AG20443 (cell line): ENCODE results near the gene DDAH1.
A peak's percentile ranks its signal among the peaks of the same experiment; 100 is the strongest.
"Not testable (repeated sequence)": the region's sequence is repeated elsewhere in the genome, so short reads cannot be mapped to it uniquely, and the experiment has no call there.

ENCODE experiments used
- DNase-seq: peaks from one replicate; pipeline ENCODE4 v3.0.0; 2012; ENCODE audit warnings: low spot score, mixed read lengths

Gene DDAH1

DNA sequence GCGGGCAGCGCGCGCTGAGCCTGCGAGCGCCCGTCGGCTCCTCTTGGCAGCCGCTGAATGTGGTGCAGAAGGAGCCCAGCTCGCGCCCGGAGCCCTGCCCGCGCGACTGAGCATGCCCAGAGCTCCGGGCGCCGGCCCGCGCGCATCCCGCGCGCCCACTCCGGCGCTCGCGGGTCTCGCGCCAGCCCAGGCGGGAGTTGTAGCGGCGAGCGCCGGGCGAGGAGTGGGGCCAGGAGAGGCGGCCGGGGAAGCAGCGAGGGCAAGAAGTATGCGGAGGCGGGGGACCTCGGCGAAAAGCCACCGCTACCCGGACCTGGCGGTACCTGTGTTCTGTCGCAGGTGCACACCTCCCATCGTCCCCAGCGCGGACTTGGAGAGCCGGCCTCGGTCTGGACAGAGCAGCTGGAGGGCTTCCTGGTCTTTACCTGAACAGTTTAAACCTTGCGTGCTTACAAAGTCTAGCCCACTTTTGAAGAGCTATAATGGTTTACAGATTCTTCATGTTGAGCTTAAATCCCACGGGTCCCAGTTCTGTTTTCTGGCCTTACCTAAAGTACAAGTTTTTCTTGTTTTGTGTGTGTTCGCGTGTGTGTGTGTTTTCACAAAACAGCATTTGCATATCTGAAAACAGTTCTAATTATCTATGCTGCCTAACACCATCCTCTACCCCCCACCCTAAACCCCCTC, at the start of gene DDAH1:
Gene DDAH1 (minus strand): TSS at position 61 of the 687 bp plus-strand sequence. CDS start 114 bp downstream, outside the sequence.
- DNase-seq = peak; percentile 85

DNA sequence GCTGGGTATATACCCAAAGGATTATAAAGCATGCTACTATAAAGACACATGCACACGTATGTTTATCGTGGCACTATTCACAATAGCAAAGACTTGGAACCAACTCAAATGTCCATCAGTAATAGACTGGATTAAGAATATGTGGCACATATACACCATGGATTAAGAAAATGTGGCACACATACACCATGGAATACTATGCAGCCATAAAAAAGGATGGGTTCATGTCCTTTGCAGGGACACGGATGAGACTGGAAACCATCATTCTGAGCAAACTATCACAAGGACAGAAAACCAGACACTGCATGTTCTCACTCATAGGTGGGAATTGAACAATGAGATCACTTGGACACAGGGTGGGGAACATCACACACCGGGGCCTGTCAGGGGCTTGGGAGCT, 49.0 kb upstream of the DDAH1 start:
- not testable (repeated sequence) for DNase-seq

DNA sequence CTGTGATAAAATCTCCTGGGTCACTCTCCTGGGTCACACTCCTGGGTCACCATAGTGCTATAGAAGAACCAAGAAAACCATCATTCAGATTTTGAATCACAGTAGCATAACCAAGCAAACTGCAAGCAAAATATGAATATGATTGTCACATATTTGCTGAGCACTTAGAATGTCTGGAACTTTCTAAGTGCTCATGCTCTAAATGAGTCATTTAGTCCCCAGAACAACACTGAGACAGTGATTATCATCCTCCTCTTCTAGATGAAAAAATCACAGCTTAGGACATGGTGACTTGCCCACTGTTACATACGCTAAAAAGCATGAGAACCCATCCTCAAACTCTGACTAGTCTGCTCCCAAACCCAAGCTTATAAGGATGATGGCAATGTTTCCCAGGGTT, 39.5 kb upstream of the DDAH1 start:
- DNase-seq = peak; percentile 18

DNA sequence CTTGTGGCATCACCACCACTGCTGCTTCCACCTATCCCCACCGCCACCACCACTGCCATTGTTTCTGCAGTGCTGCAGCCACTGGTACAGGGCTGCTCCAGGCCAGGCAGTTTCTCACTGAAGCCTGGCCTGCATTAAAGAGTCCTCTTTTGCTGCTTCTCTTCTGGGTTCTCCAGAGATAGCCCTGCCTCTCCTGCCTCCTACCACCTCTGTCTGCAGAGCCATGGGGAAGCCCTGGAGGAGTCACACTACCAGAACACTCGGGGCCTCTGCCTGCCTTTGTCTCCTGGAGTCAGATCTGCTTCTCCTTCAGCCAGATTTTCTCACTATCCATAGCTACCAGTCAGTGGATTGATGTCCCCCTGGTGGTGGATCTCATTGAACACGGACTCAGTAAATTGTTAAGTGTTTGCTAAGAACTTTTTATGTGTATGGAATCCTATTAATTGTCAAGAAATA, 37.7 kb upstream of the DDAH1 start:
- peak; percentile 34 for DNase-seq

DNA sequence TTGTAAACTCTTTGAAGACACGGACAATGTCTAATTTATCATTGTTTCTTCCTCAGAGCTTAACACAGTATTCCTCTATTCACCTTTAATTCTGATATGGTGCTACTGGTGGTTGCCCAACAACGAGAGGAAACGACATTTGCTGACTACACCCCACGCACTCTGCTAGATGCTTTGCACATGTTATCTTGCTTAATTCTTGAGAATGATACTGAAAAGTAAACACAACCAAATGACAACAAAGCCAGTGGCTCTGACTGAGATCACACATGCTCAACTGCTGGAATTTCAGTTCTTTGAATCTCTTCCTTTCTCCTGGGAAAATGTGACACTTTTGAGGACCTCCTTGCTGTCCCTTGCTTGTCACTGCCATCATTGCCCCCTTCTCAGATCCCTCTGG, 37.2 kb upstream of the DDAH1 start:
- peak; percentile 27 for DNase-seq

DNA sequence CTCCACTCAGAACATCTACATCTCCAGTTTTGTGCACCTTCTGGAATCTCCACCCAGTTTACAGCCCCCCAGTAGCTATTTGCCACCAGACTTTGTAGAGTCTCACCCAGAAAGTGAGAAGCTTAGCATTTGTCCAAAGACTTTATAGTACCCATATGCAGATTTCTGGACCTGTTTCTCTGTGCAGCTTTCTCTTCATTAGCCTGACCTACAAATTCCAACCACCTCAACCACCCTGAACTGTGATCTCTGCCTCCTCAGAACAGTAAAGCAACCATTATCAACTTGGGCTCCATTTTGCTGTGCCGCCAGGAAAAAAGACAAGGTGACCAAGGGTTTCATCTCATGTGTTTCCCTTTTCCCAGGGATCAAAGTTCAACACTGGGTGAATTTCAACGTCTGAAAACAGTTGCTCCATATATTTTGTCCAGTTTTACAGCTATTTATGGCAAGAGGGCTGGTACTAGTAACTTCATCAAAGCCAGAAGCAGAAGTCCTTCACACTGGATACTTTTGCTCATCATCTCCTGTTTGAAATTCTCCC, 36.5 kb upstream of the DDAH1 start:
- DNase-seq = no peak

DNA sequence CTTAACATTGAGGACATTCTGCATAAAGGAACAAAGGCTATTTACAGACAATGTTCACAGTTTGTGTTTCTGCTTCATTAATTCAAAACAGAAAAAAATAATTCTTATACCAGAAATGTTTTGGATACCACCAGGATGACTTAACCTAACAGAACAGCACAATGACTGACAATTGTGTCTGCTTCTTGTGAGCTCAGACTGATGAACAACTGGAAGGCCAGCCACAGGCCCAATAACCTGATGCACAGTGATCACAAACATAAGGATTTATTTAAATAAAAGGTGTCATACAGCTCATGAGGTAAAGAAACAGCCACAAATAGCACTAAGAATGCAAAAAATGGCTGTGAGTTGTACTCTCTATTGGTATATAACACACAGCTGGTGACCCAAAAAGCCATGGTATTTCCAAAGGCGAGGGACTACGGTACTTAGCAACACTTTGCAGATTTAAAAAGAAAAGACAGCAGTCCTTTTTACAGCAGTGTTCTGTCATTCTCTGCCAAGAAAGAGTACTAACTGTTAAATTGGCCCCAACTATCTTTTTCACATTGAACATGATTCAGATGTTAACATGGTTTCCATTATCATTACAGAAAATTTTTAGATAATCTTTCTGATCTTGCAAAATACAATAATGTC, 32.1 kb upstream of the DDAH1 start:
- no peak for DNase-seq

DNA sequence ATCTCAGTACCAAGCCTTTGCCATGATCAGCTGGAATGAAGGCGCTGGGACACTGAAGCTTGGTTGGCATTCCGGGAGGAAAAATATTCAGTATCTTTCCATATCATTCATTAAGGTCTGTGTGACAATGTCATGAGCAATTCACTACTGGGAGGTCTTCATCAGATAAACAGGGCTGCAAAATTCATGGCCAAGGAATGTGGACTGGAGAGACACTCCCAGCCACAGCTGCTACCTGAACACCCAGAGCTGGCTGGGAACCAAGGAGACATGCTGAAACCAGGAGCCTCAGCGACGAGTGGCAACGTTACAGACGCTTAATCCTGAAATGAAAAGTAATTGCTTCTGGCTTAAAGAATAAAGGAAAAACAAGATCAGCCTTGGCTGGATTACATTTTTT, 30.6 kb upstream of the DDAH1 start:
- DNase-seq = peak; percentile 54

DNA sequence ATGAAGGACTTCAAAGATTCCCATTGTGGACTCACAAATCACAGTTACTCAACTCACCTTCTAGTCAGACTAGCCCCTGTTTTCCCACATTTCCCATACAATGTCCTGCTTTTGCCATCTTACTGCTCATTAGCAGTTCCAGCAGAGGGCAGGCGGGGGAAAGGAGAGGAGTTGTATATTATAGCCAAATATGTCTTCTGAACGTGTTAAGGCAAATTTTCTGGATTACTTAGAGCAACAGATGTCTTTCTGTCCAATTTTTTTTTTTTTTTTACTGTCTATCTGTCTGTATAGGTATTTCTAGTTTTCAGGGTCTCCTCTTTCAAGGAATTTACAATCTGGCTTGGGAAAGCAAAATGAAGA, 29.9 kb upstream of the DDAH1 start:
- DNase-seq = no peak

DNA sequence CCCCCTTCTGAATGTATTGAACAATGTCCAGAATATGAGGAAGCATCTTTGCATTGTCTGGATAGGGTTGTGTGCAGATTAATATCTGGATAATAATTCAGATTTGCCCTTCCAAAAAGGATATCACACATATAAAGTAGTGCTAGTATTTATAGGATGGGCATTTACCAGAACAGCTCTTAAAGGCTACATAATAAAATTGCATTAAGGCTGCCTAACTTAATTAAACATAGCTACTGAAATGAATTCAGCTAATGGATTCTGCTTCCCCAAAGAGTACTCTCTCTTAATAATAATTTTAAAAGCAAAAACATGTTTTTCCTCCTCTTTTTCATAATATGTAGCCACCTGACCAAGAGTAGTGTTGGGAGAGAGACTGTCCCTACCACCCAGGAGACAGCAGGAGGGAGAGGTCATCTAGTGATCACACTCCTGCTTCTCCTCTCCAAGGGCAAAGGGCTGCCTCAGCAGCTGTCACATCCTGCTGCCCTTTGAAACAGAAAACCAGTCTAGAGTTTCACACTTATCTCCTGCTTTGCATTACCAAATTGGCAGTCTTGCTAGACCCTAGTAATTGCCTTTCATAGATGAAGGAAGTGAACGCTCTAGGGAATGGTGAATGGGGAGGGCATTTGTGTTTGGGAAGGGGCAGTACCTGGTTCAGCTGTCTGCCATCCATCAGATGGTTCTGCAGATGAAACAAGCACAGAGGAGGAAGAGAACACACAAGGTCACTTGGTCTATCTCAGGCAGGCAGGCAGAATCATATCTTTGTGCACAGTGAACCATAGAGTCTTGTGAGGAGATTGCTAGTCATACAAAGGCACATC, 29.3 kb upstream of the DDAH1 start:
- no peak for DNase-seq

DNA sequence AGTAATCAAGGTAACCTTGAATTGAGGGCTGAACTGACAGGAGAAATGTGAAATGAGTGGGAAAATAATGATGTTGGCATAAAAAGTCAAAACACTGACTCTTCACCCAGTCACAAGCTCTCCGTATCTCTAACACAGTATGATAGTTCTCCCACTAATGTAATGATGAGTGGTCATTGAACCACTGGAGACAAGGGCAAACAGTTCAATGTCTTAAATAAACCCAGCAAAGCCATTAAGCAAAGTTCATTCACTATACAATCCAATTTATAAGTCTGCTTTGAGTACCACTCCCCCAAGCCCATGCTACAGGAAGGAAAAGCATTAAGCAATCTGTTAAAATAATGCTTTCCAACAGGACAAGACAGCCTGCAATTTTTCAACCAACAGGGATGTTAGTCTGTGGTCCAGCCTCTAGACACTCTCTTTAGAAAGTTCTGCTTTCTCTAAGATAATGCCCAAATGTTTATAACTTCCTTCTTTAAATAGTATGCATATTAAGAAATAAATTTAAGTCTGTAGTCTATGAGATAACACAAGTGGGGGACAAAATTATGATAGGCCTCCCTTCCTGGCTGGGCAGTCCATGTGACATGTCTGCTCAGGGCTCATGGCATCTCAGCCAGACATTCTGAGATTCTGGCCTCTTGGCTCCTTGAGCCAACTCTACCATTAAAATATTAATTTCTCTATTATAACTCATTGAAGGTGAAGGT, 25.5 kb upstream of the DDAH1 start:
- no peak for DNase-seq

DNA sequence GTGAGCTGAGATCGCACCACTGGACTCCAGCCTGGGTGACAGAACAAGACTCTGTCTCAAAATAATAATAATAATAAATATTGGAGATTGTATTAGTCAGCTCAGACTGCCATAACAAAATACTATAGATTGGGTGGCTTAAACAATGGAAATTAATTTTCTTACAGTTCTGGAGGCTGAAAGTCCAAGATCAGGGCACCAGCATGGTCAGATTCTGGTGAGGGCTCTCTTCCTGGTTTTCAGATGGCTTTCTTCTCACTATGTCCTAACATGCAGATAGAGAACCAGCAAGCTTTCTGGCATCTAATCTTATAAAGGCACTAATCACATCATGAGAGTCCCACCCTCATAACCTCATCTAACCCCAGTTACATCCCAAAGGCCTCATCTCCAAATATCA, 23.2 kb upstream of the DDAH1 start:
- no peak for DNase-seq

DNA sequence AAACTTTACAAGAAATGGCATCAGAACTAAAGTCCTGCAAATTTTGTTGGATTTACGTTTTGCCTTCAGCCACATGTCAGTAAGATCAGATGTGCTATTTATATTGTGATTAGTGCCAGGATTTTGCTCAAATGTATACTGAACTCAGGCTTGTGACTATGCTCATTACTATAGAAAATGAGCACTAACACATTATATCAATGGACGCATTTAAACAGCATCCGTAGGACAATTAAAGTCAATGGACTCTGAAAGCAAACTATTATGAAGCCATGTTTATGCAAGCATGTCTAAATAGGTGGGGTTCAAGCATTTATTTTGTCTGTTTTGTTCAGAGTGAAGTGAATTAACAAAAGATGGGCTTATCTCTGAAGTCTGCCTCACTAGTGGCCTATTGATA, 20.6 kb upstream of the DDAH1 start:
- no peak for DNase-seq

DNA sequence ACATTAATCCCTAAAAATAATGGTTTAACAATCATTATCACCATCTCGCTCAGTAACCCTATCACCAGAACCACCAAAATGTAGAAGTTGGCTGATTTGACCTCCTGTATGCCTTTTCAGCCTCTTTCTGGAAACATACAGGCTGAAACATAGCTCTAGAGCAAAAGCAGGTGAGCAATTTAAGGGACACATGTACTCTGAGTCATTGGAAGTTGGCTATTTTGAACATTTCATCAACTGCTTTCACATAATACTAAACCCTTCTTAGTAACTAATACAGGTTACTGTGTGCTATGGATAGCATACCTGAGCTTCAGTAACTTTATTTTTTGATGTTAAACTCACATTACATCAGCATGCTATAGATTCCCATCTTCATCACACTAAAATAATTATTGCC, 19.8 kb upstream of the DDAH1 start:
- DNase-seq = no peak

DNA sequence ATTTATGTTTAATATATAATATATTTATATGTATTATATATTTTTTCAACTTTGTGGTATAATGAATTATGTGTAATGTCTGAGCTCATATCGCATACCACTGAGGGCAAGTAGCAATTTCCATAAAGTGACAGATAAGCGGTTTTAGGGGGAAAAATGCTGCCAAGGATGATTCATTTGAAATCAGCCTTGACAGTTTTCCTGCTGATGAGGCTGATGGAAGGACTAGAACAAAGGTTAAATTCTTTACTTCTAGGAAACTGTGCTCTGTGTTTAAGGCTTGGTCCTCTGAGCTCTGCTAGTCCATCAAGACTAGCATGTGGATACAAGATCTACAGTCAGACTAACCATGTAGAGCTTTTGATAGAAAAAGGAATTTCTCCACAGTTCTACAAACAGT, 19.3 kb upstream of the DDAH1 start:
- no peak for DNase-seq

DNA sequence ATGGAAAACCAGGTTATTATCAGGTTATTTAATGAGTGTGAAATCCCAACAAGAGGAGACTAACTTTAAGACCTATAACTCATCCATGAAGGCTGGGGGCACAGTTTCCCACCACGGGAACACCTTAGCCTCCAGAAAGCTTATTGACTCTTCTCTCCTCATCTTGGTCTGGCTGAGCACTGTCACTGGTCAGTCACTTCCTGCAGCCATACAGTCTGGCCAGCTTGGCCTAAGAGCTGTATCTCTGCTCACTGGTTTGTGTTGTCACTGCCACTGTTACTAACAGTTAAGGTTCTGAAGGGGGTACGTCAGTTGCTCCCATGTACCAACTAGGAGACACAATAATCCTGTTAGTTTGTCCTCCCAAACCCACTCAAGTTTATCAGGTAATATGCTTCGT, 16.7 kb upstream of the DDAH1 start:
- no peak for DNase-seq

DNA sequence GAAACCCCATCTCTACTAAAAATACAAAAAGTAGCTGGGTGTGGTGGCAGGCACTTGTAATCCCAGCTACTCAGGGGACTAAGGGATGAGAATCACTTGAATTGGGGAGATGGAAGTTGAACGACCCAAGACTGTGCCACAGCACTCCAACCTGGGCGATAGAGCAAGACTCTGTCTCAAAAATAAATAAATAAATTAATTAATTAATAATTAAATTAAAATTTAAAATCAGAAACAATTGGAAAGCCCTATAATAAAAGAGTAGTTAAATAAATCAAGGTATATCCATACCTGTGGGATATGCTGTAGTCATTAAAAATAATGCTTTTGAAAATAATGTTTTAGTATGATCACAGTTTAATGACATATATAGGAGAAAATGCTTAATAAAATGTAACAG, 15.6 kb upstream of the DDAH1 start:
- DNase-seq = no peak

DNA sequence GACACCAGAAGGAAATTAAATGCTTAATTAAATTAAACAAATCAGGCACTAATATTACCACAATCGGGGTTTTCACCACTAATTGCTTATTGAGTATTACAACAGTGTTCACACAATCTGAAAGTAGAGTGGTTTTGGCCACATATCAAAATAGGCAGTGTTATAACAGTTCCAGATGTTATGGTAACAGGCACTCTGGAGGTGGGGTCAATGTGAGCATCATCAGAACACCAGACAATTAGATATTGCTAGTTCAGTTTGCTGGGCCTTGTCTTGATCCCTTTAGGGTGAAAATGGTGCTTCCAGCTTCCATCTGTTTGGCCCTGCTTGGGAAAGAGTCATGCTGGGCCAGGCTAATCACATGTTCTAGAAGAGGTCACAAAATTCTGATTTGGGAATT, 14.5 kb upstream of the DDAH1 start:
- DNase-seq = peak; percentile 38

DNA sequence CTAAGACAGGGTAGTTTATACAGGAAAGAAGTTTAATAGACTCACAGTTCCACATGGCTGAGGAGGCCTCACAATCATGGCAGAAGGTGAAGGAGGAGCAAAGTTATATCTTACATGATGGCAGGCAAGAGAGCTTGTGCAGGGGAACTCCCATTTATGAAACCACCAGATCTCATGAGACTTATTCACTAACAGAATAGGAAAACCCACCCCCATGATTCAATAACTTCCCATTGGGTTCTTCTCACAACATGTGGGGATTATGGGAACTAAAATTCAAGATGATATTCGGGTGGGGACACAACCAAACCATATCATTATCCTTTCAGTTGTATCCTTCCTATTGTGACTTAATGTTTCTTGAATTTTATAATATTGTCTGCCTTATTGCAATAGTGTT, 13.4 kb upstream of the DDAH1 start:
- DNase-seq = no peak

DNA sequence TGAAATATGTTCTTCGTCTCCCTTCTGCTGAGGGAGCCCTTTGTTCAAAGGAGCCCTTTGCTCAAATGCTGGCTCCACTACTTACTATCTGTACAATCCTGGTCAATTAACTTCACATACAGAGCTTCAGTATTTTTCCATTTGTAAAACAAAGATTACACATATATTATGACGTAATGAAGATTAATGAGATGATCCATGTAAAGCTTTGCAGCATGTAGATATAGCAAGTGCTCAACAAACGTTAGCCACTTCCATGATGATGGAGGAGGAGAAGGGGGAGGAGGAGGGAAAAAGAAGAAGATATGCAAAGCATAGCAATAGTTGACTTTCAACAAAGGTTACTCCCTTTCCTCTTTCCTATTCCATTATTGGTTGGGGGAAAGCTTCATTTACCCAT, 10.1 kb upstream of the DDAH1 start:
- DNase-seq = no peak

DNA sequence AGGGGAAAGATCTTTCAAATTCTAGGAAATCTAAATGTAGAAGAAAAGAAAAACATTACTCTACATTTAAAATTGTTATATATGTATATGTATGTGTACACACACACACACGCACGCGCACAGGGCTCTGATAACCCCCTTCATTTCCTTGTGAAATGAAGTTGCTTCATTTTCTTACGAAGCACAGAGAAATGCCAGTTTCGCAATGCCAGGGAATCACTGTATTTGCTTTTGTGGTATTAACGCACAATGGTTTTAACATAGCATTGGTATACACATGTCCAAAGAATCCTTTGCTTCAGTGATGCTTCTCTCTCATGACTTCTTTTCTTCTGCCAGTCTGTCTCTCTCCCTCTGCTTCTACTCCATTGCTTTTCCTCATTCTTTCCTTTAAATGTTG, 8.4 kb upstream of the DDAH1 start:
- DNase-seq = no peak

DNA sequence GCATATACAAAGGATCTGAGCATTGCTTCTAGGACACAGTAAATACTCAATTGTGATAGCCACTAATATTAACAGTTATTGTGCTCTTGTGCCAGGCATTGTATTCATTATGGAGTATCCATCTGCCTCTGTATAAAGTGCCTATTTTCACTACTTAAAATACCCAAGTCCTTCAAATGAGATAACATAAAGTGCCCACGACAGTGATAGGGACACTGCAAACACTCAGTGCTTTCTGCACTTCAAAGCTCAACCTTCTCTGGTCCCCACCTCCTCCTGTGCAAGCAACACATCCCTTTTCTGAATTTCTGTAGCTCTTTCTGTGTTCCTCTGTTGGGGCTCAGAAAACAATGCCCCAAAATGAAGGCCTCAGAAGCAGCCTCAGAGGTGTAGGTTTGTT, 6.6 kb upstream of the DDAH1 start:
- no peak for DNase-seq
